ENCODE measurements around the gene MSI2. TPM values are rescaled to one million over a fixed set of nuclear protein-coding genes. Genes with fewer than 3 reads are reported as not detected.

Gene MSI2
- total and polyA plus RNA-seq, 7 donors, result 37.6 to 133 (median 87.1) TPM

DNA sequence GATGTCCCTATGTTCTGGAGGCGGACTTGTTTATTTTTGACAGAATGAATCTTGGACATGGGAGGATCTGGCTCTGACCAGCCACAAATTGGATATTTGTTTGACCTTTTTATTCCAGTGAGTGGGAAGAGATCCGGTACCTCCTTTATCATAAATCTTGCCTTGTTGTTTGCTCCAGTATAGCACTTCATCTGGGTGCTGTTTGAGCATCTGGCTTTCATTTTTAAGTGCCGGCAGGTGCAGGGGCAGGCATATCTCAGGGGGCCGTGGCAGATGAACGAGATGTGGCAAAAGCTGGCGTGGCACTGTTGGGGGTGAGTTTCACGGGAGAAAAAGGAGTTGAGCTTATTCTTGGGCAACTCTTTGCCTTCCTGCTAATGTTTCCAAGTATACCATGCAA, 37.8 kb downstream of the MSI2 start:
- WGBS, 3 donors, result 54 to 81% (median 55%) methylated on average over 7 of the region's 7 CpGs

DNA sequence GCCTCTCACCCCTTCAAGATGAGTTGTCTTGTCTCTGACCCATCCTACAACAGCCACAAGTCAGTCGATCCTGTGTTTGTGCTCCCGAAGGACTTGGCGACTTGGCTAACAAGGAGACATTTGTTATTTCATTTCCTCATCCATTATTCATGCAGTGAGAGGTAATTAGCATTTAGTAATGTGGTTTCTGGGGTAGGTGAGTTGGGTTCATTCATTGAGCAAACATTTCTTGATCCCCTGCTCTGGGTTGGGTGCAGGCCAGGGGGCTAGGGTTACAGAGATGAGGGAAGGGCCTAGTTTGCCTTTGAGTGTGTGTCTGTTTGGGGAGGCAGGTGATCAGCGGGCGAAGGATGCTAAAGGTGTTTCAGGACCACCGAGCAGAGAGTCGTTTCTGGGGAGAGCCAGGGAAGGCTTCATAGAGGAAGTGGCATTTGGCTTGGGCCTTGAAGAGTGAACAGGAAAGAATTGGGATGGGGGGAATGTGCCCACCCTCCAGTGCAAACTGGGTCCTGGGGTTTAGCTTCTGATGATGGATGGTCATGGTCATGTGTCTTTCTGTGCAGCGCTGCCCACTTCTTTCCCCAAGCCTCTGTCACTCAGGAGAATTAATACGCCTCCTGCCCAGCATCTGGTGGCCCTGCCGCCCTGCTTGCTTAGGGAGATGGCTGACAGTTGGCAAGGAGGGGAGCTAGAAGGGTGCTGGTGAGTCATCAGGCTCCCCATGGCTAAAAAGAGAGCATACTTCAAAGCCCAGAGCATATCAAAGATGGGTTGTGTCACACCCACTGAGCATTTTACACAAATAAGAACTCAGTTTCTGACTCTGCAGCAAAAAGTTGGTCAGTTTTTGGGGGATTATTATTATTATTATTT, 38.5 kb downstream of the MSI2 start:
- Histone ChIP-seq H3K27ac (peak overlapping the region; percentile 77), H3K4me3 (no peak overlapping the region), H3K36me3 (ENCODE audit: insufficient read depth in 1 of 2, low read depth in 1 of 2) (peaks cover 0 to 4% of the 10 kb centered on the region in 2 donors), H3K9me3 (no peaks in the 10 kb centered on the region), H3K27me3 (ENCODE audit: insufficient read depth in 3 of 3, low read length in 2 of 3) (no peaks in the 10 kb centered on the region), H3K4me1 (peaks cover 45% of the 10 kb centered on the region)
- intact Hi-C loops (cut with DNase I), result no loop called here
- WGBS, 3 donors, result 57 to 69% (median 64%) methylated on average over 10 of the region's 10 CpGs
- DNase-seq (peak; percentile 59 to 86), ATAC-seq (peak; percentile 95 to 97 (median 96))
- TF ChIP-seq, protein P1, sequence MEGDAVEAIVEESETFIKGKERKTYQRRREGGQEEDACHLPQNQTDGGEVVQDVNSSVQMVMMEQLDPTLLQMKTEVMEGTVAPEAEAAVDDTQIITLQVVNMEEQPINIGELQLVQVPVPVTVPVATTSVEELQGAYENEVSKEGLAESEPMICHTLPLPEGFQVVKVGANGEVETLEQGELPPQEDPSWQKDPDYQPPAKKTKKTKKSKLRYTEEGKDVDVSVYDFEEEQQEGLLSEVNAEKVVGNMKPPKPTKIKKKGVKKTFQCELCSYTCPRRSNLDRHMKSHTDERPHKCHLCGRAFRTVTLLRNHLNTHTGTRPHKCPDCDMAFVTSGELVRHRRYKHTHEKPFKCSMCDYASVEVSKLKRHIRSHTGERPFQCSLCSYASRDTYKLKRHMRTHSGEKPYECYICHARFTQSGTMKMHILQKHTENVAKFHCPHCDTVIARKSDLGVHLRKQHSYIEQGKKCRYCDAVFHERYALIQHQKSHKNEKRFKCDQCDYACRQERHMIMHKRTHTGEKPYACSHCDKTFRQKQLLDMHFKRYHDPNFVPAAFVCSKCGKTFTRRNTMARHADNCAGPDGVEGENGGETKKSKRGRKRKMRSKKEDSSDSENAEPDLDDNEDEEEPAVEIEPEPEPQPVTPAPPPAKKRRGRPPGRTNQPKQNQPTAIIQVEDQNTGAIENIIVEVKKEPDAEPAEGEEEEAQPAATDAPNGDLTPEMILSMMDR (IDR thresholded peaks at IDR 0.05), result no peak

More for the DNA sequence above, 37.8 kb downstream of the MSI2 start:
- intact Hi-C loops (cut with DNase I), result no loop called here
- Histone ChIP-seq H3K27me3 (ENCODE audit: insufficient read depth in 3 of 3, low read length in 2 of 3) (no peaks in the 10 kb centered on the region), H3K27ac (peak overlapping the region; percentile 77), H3K9me3 (no peaks in the 10 kb centered on the region), H3K4me1 (peaks cover 52% of the 10 kb centered on the region), H3K4me3 (no peak overlapping the region), H3K36me3 (ENCODE audit: insufficient read depth in 1 of 2, low read depth in 1 of 2) (peaks cover 0 to 4% of the 10 kb centered on the region in 2 donors)
- TF ChIP-seq, protein P1 (IDR thresholded peaks at IDR 0.05), result no peak
- DNase-seq (no peak), ATAC-seq (no peak)

DNA sequence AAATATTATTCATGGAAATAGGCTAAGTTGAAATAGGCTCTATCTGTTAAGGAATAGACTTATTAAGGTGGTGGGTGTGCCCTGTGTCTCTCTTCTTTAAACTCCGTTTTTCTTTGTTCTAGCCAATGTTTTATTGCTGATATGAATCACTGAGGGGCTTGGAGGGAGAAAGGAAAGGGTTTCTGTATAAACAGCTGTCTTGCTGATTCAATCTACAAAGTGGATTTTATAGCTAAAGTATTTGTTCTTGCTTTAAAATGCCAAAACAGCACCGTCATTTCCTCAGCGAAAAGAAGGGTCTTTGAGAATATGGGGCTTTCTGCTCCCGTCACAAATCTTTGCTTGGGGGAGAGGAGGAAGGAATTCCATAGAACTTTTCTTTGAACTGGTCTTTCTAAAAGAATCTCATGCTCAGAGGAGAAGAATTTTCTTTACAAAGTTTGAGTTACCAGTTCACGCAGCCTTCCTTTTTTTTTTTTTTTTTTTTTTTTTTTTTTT, 39.3 kb downstream of the MSI2 start:
- Histone ChIP-seq H3K27ac (peak overlapping the region; percentile 77), H3K4me1 (peaks cover 37% of the 10 kb centered on the region), H3K9me3 (no peaks in the 10 kb centered on the region), H3K4me3 (no peak overlapping the region), H3K36me3 (ENCODE audit: insufficient read depth in 1 of 2, low read depth in 1 of 2) (peaks cover 0 to 4% of the 10 kb centered on the region in 2 donors), H3K27me3 (ENCODE audit: insufficient read depth in 3 of 3, low read length in 2 of 3) (no peaks in the 10 kb centered on the region)
- 51 to 68% (median 62%) methylated on average over 5 of the region's 5 CpGs for WGBS, 3 donors
- ATAC-seq (no peak), DNase-seq (no peak)
- intact Hi-C loops (cut with DNase I), result no loop called here
- TF ChIP-seq, protein P1 (IDR thresholded peaks at IDR 0.05), result no peak

DNA sequence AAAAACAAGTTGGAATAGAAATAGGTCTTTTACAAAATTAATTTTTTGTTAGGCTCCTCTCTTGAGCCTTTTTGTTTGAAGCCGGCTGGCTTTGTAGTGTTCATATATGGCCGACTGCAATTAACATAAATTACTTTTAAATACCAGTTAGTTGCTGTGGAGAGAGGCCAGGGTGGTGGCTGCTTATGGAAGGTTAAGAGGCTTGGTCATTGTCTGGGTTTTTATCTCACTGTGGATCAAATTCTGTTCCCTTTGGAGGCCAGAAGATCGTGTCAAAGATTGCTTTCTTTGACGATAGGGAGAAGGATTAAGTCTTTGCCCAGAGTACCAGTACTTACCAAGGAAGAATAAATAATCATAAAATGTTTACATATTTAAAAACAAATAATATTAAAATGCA, 39.9 kb downstream of the MSI2 start:
- no peak overlapping the region for H3K4me3 ChIP-seq
- TF ChIP-seq, protein P1 (IDR thresholded peaks at IDR 0.05), result no peak
- no peaks in the 10 kb centered on the region for H3K9me3 ChIP-seq
- intact Hi-C loops (cut with DNase I), result no loop called here
- DNase-seq (no peak), ATAC-seq (no peak)
- H3K27ac ChIP-seq, result peak overlapping the region; percentile 77
- H3K4me1 ChIP-seq, result peaks cover 35% of the 10 kb centered on the region
- 45 to 64% (median 47%) methylated on average over 4 of the region's 4 CpGs for WGBS, 3 donors
- H3K36me3 ChIP-seq (ENCODE audit: insufficient read depth in 1 of 2, low read depth in 1 of 2), result peaks cover 0 to 4% of the 10 kb centered on the region in 2 donors
- no peaks in the 10 kb centered on the region for H3K27me3 ChIP-seq (ENCODE audit: insufficient read depth in 3 of 3, low read length in 2 of 3)

Data from psoas muscle (tissue), 8 donors.